MV-4-11 (cell line): Measurements from ENCODE around the gene NACAD.
"Not testable (repeated sequence)": the region's sequence is repeated elsewhere in the genome, so short reads cannot be mapped to it uniquely, and the experiment has no call there.

Source experiments
- DNase-seq: peaks from one replicate; lab custom pipeline; 2025; lab: John Stamatoyannopoulos, UW

Gene NACAD

GRCh38 chr7:45117582-45117981, 28.8 kb upstream of the NACAD start:
- no peak for DNase-seq

GRCh38 chr7:45116048-45116447, 27.3 kb upstream of the NACAD start:
- no peak for DNase-seq

- DNase-seq = no peak
Observed at GRCh38 chr7:45114926-45115325, 26.2 kb upstream of the NACAD start.

- not testable (repeated sequence) for DNase-seq
Observed at GRCh38 chr7:45114257-45114656, 25.5 kb upstream of the NACAD start.

- DNase-seq = no peak
Observed at GRCh38 chr7:45112648-45113047, 23.9 kb upstream of the NACAD start.

GRCh38 chr7:45111298-45112223, 22.8 kb upstream of the NACAD start, which contains the start of gene TBRG4:
TBRG4 (minus strand) TSS chr7:45111697; CDS start chr7:45109237, 2,460 bp downstream.
- peak; percentile 91 for DNase-seq

GRCh38 chr7:45108863-45109262, 20.1 kb upstream of the NACAD start:
- DNase-seq = no peak

GRCh38 chr7:45107356-45107755, 18.6 kb upstream of the NACAD start:
- no peak for DNase-seq

- DNase-seq = no peak
Observed at GRCh38 chr7:45106820-45107219, 18.1 kb upstream of the NACAD start.

GRCh38 chr7:45105588-45106188, 16.9 kb upstream of the NACAD start:
- DNase-seq = peak; percentile 33

GRCh38 chr7:45104844-45105587, 16.2 kb upstream of the NACAD start:
- no peak for DNase-seq

GRCh38 chr7:45103958-45104843, 15.4 kb upstream of the NACAD start:
- no peak for DNase-seq

GRCh38 chr7:45102785-45103712, 14.3 kb upstream of the NACAD start:
- no peak for DNase-seq

- no peak for DNase-seq
Observed at GRCh38 chr7:45101748-45102147, 13.0 kb upstream of the NACAD start.

- DNase-seq = no peak
Observed at GRCh38 chr7:45100761-45101480, 12.2 kb upstream of the NACAD start.

- DNase-seq = no peak
Observed at GRCh38 chr7:45099891-45100760, 11.4 kb upstream of the NACAD start.

GRCh38 chr7:45098983-45099839, 10.4 kb upstream of the NACAD start:
- DNase-seq = no peak

GRCh38 chr7:45092931-45093235, 4.1 kb upstream of the NACAD start:
- DNase-seq = no peak
